GM21529 (cell line): ENCODE measurements around the gene CCDC87.
"Not testable (repeated sequence)": the region's sequence is repeated elsewhere in the genome, so short reads cannot be mapped to it uniquely, and the experiment has no call there.

Experiments
- ATAC-seq: cut with Tn5 transposase; IDR thresholded peaks from one replicate; pipeline ENCODE4 v1.9.1; 2021; ENCODE audit not compliant: unreplicated experiment

CCDC87 gene

DNA sequence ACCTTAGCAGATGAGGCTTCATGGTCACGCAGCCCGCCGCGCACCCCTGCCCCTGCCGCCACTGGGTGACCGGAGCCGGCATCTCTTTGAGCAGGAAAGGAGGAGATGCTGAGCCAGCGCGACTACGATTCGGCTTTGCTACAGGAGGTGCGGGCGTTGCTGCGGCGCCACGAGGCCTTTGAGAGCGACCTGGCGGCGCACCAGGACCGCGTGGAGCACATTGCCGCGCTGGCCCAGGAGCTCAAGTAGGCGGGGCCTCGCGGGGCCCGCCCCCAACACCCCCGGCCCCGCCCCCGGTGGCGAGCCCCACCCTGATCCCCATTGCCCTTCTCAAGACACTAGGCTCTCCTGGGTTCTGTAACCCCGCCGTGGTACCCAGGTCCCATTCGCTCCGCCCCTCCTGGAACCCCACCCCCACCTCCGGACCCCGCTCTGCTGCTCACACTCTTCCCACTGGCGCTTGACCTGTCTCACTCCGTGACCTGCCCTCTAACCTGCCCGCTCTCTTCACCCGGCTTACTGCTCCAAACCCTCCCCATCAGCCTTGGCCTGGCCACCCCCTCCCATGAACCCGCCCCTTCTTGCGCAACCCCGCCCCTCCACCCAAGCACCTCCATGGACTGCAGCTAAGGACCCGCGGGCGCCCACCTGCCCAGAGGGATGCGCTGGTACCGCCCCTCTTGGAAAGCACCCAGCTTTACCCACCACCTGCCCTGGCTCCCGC is 33.6 kb downstream of the CCDC87 start:
- ATAC-seq: no peak

- no peak for ATAC-seq
Observed at GRCh38 chr11:66557733-66558326, 35.0 kb downstream of the CCDC87 start.

- ATAC-seq: no peak
Observed at GRCh38 chr11:66556086-66556485, 36.8 kb downstream of the CCDC87 start.

DNA sequence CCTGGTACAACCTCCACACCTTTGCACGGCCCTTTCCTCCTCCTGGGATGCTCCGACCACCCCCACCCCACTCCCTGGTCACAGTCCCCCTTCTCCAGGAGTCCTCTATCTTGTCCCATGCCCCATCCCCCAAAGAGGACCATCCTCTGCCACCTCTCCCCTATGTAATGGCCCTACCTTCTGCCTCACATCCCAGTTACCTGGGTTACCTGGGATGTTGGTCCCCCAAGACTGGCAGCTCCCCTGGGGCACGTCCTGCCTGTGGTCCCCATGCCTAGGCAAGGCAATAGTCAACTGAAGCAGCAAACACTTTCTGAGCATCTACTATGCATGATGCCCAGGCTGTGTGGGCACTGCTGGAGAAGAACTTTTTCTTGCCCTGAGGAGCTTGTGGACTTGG is 37.4 kb downstream of the CCDC87 start:
- no peak for ATAC-seq

- ATAC-seq: no peak
Observed at GRCh38 chr11:66554602-66555001, 38.3 kb downstream of the CCDC87 start.

DNA sequence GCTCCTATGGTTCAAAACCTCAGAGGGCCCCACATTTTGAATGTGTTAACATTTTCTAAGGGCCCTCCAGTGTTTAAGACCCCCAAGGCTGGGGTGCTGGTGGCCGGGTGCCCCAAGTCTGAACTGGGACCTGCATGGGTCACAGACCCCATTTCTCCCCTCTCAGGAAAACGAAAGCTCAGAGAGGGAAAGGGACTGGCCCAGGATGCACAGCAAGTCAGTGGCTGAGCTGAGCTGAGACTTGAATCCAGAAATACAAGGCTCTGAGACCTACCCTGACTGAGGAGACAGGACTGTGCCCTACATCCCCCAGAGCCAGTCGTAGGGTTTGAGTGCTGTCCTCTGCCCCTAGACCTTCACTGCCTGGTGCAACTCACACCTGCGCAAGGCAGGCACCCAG is 42.0 kb downstream of the CCDC87 start:
- ATAC-seq: no peak

DNA sequence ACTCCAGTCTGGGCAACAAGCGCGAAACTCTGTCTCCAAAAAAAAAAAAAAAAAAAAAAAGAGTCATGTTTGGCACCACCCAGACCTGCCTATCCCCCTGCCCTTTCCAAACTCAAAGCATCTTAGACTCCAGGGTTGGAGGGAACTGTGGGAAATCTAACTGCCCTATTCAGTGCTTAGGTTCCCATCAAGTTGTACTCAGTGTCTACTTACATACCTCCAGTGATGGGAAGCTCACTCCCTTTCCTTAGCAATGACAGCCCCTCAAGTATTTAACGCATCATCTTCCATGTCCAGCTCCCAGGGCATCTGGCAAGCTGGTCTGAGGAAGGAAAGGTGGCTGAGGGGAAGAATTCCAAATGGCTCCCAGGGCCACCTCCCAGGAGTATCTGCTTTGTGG is 43.2 kb downstream of the CCDC87 start:
- ATAC-seq: no peak

DNA sequence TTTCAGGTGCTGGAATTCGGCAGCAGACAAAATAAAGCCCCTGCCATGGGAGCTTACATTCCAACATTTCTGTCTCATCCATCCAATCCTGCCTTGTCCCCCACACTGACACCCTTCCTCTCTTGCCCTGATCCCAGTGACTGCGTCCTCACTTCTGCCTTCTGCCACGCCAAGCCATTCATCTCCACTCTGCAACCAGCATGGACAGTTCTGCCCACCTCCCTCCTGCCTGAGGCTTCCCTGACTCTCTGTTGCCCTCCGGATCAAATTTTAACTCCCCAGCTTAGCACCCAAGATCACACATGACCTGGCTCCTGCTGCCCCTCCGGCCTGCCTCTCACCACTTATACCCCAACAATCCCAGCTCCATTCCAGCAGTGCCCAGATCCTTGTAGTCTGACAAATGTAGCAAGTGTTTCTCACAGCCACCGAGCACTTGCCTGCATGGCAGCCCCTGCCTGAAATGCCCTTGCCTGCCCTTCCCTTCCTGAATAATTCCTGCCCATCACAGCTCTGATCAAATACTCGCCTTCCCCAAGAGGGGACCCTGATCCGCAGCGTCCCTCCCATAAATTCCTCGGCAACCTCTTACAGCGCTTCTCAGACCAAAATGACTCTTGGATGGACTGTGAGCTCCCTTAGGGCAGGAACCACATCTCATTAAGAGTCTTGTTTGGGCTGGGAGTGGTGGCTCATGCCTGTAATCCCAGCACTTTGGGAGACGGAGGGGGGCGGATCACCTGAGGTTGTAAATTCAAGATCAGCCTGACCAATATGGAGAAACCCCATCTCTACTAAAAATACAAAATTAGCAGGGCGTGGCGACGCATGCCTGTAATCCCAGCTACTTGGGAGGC is 43.9 kb downstream of the CCDC87 start:
- no peak for ATAC-seq

- no peak for ATAC-seq
Observed at GRCh38 chr11:66548041-66548440, 44.8 kb downstream of the CCDC87 start.

GRCh38 chr11:66547662-66548009 is 45.2 kb downstream of the CCDC87 start:
- ATAC-seq: no peak

DNA sequence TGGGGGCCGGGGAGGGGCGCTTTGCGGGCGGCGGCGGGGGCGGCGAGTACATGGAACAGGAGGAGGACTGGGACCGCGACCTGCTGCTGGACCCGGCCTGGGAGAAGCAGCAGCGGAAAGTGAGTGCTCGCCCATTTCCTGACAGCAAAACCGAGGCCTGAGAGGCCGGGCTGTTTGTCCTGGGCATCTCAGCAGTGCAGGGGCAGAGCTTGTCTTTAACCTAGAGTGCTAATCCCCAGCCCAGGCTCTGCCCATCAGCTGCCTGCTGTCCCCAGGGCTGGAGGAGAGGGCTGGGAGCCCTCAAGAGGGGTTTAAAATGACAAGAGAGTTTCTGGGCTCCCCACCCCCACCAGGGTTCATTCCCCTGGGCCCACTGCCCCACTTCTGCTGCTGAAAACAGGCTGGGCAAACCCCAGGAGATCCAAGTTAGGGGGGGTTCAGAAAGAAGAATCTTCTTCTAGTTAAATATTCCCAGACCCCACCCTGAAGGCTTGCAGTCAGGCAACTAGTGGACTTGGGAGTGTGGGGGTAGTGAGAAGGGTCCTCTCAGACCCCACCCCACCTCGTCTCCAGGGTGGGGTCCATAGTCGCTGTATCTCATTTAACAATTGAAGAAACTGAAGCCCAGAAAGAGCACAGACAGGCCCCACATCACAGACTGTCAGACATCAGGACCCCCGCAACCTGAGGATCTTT is 45.7 kb downstream of the CCDC87 start:
- no peak for ATAC-seq

DNA sequence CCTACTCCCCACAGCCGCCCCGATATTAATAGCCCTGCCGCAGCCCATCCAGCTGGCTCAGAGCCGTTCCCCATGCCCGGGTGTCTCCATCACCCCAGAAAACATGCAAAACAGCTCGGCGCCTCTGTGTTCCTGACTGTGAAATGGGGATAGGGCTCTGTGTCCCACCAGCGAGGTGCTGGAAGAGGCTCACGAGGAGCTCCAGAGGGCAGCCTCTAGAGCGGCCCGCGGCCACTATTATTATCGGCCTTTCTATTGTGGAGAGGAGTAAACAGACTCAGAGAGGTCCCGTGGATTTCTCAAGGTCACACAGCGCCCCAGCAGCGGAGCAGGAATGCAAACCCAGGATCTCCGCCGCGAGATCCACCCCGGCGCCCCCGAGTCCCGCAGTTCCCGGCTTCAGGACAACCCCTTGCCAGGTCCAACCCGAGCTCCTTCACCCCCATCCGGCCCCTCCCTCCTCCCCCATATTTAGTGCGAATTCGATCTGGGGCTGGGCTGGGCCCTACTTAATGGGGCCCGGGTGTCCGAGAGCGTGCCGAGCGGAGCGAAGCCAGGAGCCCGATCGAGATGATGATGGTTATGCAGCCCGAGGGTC is 46.4 kb downstream of the CCDC87 start, which contains the start of gene ACTN3:
Gene ACTN3 (plus strand): TSS at position 536 of the 598 bp plus-strand sequence. CDS start 35 bp downstream, at position 571.
- no peak for ATAC-seq

GRCh38 chr11:66545701-66546367 is 47.0 kb downstream of the CCDC87 start, which contains the start of gene ZDHHC24:
Gene ZDHHC24 (minus strand): TSS chr11:66546048. CDS start chr11:66546003, 45 bp downstream.
- peak; percentile 88 for ATAC-seq

- not testable (repeated sequence) for ATAC-seq
Observed at GRCh38 chr11:66544952-66545351, 47.9 kb downstream of the CCDC87 start.

DNA sequence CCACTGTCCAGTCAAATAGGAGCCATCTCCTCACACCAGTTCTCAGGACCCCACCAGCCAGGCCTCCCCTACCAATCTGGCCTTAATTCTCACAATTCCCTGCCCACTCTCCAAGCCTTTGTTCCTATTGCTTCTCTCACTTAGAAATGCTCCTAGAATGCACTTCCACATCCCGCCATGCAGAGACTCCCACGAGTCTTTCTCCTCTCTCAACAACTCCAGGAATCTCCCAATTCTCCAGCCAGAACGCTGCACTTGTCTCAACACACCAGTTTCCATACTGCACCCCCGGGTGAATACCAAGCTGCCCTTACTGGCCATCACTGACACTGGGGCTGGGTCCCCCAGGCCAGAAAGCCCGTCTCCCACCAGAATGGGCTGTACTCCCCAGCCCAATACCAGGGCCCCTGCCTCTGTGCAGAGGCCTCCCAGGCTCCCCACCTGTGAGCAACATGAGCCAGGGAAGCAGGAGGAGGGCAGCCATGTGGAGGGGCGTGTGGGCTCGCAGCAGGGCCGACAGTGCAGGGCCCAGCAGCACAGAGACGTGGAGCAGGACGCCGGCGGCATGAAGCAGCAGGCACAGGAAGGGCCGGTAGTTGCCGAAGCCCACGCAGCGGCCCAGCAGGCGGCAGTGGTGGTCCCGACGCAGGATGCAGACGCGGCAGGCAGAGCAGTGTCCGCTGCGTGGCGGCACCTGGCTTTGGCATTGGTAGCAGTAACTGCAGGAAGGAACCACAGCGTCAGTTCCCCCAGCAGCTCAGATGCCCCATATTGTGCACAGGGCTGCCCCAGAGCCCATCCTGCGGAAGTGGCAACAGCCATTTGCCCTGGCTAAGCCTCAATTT is 49.4 kb downstream of the CCDC87 start:
- peak; percentile 30 for ATAC-seq

DNA sequence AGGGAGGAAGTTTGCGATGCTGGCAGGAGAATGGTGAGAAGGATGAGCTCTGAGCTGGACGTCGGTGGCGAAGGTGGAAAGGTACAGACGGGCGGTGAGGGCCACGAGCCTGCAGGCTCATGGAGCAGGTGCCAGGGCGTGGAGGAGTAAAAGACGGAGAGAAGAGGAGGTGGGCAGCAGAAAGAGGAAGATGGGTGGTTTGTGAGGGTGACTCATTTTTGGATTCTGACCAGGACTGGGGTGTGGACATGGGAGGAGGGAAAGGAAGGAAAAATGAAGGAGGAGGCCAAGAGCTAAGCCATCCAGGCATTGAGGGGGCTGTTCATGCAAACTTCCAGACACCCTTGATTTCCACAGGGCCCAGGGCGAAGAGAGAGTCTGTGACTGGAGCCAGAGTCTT is 50.5 kb downstream of the CCDC87 start:
- ATAC-seq: no peak

DNA sequence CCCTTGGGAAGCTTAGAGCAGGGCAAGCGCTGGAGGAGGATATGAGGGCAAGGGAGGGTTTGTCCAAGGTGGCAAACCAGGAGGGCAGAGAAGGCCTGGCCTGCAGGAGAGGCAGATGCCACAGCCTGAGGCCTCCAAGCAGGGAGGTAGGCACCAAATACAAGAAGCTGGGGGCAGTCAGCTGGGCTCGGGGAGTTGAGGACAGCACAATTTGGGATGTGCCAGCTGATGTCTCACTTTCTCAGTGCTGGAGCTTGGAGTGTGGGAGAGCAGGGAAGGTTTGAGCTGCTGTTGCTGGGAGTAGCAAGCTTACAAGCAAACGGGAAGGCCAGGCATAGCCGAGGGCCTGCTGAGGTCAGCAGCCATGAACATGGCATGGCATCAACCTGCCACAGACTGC is 51.0 kb downstream of the CCDC87 start:
- no peak for ATAC-seq

DNA sequence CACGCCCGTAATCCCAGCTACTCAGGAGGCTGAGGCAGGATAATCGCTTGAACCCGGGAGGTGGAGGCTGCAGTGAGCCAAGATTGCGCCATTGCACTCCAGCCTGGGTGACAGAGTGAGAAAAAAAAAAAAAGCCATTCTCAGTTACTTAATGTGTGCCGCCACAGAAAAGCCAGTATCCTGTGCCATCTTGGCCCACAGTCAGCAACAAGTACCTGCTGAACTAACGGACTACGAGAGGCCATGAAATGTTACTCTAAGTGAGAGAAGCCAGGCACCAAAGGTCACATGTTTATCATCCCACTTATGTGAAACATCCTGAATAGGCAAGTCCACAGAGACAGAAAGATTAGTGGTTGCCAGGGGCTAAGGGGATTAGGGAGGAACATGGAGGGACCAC is 52.3 kb downstream of the CCDC87 start:
- ATAC-seq: not testable (repeated sequence)
